Nucleus accumbens (tissue), 56 donors: ENCODE data around the gene TAS2R8.

Experiments used
- DNase-seq, 56 donors: peaks; one replicate each; lab custom pipeline; 2025; lab: John Stamatoyannopoulos, UW

TAS2R8 gene

GRCh38 chr12:10756194-10756593, 50.9 kb downstream of the TAS2R8 start:
- no peak for DNase-seq
